HG02840 (cell line): Measurements from ENCODE around the gene TSPAN14.
"Not testable (repeated sequence)": the region's sequence is repeated elsewhere in the genome, so short reads cannot be mapped to it uniquely, and the experiment has no call there.

Source experiments
- ATAC-seq: cut with Tn5 transposase; IDR thresholded peaks from one replicate; pipeline ENCODE4 v1.9.1; 2021; ENCODE audit warnings: mild to moderate bottlenecking, moderate library complexity, moderate number of reproducible peaks; ENCODE audit not compliant: unreplicated experiment, low FRiP score

The TSPAN14 gene

GRCh38 chr10:80537086-80537735, 83.1 kb downstream of the TSPAN14 start:
- no peak for ATAC-seq

GRCh38 chr10:80537736-80538480, 83.8 kb downstream of the TSPAN14 start, which contains the start of gene SH2D4B:
Gene SH2D4B, plus strand, starts transcription at chr10:80537902. Its CDS starts 430 bp downstream, at chr10:80538332.
- no peak for ATAC-seq

GRCh38 chr10:80538481-80539185, 84.5 kb downstream of the TSPAN14 start:
- ATAC-seq = no peak

- no peak for ATAC-seq
Measured at GRCh38 chr10:80539421-80540031, 85.4 kb downstream of the TSPAN14 start.

- ATAC-seq = no peak
Measured at GRCh38 chr10:80540136-80540535, 86.0 kb downstream of the TSPAN14 start.

GRCh38 chr10:80540618-80540980, 86.5 kb downstream of the TSPAN14 start:
- ATAC-seq = no peak

GRCh38 chr10:80540981-80541750, 87.1 kb downstream of the TSPAN14 start:
- peak; percentile 42 for ATAC-seq

GRCh38 chr10:80542053-80542452, 87.9 kb downstream of the TSPAN14 start:
- no peak for ATAC-seq

- no peak for ATAC-seq
Measured at GRCh38 chr10:80542652-80543318, 88.7 kb downstream of the TSPAN14 start.

- not testable (repeated sequence) for ATAC-seq
Measured at GRCh38 chr10:80543319-80543672, 89.2 kb downstream of the TSPAN14 start.

GRCh38 chr10:80544316-80544953, 90.3 kb downstream of the TSPAN14 start:
- no peak for ATAC-seq

GRCh38 chr10:80545258-80545881, 91.3 kb downstream of the TSPAN14 start:
- no peak for ATAC-seq

GRCh38 chr10:80552151-80552646, 98.1 kb downstream of the TSPAN14 start:
- ATAC-seq = no peak

GRCh38 chr10:80553436-80553835, 99.3 kb downstream of the TSPAN14 start:
- ATAC-seq = no peak

- ATAC-seq = no peak
Measured at GRCh38 chr10:80554050-80554449, 99.9 kb downstream of the TSPAN14 start.

GRCh38 chr10:80555415-80555814, 101.3 kb downstream of the TSPAN14 start:
- no peak for ATAC-seq

GRCh38 chr10:80561950-80562349, 107.8 kb downstream of the TSPAN14 start:
- no peak for ATAC-seq

GRCh38 chr10:80567292-80567691, 113.2 kb downstream of the TSPAN14 start:
- ATAC-seq = no peak
